DOHH2 (cell line): Measurements from ENCODE around the gene NRF1.

ENCODE experiments used
- EZH2phosphoT487 ChIP-seq: fragments of 200-600 bp; sonication (generic); IDR thresholded peaks from 2 replicates; pipeline ENCODE4 v1.6.1; 2017; ENCODE audit warnings: borderline replicate concordance, mild to moderate bottlenecking, antibody characterized with exemption, low read length, moderate library complexity, mixed read lengths
- TF ChIP-seq, protein P1 (sequence below): fragments of 200-600 bp; sonication (generic); IDR thresholded peaks from one replicate; pipeline ENCODE4 v1.5.1; 2014; ENCODE audit warnings: antibody characterized with exemption, mild to moderate bottlenecking, low read depth, low read length; ENCODE audit not compliant: poor library complexity, severe bottlenecking

DNA sequence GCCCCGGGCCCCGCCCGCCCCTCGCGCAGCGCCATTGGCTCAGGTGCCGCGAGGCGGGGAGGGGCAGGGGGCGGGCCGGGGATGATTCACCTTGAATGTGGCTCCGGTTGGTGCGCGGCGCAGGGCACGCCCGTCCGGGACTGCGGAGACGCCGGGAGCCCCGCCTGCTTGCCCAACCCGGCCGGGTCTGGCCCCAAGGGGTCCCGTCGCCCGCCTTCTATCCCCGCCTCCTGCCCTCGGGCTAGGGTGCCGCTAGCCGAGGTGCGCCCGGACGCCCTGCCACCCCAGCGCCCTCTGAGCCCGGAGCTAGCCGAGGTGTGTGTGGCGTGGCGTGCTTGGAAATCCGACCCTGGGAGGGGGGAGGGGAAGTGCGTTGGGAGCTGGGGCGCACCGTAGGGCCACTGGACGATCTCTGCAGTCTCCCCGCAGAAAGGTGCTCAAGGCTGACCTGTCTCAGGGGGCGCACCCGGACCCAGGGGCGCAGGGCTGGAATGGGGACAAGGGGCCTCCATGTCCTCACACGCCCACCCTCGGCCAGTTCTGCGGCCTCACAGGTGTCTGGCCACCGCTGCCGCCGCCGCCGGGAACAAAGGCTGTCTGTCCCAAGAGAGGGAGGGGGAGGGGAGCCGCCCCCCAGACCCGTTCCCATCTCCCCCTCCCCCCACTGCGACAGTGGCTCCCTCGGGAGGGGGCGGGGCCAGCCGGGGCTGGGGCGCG lies 168.9 kb downstream of the NRF1 start:
- TF ChIP-seq, protein P1, sequence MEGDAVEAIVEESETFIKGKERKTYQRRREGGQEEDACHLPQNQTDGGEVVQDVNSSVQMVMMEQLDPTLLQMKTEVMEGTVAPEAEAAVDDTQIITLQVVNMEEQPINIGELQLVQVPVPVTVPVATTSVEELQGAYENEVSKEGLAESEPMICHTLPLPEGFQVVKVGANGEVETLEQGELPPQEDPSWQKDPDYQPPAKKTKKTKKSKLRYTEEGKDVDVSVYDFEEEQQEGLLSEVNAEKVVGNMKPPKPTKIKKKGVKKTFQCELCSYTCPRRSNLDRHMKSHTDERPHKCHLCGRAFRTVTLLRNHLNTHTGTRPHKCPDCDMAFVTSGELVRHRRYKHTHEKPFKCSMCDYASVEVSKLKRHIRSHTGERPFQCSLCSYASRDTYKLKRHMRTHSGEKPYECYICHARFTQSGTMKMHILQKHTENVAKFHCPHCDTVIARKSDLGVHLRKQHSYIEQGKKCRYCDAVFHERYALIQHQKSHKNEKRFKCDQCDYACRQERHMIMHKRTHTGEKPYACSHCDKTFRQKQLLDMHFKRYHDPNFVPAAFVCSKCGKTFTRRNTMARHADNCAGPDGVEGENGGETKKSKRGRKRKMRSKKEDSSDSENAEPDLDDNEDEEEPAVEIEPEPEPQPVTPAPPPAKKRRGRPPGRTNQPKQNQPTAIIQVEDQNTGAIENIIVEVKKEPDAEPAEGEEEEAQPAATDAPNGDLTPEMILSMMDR: peak; percentile 18
- peak; percentile 36; the same call in 1 of the 2 replicates for TF ChIP-seq EZH2phosphoT487
